ENCODE results near the gene ACKR2. TPM values are rescaled to one million over a fixed set of nuclear protein-coding genes. Genes with fewer than 3 reads are reported as not detected.

ACKR2 gene
- total RNA-seq, 4 donors from 2014 or later, result 2.6 to 12.4 (median 7.5) TPM

DNA sequence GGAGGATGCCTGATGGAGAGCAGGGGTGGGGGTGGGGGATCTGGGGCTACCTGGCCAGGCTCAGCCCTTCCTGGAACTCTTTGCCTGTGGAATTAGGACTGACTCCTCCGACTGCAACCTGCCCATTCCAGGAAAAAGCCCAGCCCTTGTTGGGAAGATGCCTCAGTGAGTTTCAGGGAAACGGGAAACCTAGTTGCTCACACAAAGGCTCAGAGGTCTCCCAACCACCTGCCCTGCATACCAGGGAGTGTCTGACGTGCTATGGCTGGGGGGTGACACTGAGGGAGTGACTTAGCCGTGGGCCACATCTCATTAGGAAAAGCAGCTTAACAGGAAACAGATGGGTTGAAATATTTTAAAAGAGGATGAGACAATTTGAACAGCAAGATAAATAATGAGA, 38.5 kb downstream of the ACKR2 start:
- peak; percentile 58 for ATAC-seq (ENCODE audit: low FRiP score)
- TF ChIP-seq, protein P1, sequence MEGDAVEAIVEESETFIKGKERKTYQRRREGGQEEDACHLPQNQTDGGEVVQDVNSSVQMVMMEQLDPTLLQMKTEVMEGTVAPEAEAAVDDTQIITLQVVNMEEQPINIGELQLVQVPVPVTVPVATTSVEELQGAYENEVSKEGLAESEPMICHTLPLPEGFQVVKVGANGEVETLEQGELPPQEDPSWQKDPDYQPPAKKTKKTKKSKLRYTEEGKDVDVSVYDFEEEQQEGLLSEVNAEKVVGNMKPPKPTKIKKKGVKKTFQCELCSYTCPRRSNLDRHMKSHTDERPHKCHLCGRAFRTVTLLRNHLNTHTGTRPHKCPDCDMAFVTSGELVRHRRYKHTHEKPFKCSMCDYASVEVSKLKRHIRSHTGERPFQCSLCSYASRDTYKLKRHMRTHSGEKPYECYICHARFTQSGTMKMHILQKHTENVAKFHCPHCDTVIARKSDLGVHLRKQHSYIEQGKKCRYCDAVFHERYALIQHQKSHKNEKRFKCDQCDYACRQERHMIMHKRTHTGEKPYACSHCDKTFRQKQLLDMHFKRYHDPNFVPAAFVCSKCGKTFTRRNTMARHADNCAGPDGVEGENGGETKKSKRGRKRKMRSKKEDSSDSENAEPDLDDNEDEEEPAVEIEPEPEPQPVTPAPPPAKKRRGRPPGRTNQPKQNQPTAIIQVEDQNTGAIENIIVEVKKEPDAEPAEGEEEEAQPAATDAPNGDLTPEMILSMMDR (IDR thresholded peaks at IDR 0.05), result no peak
- no peak for DNase-seq (ENCODE audit: low spot score)

DNA sequence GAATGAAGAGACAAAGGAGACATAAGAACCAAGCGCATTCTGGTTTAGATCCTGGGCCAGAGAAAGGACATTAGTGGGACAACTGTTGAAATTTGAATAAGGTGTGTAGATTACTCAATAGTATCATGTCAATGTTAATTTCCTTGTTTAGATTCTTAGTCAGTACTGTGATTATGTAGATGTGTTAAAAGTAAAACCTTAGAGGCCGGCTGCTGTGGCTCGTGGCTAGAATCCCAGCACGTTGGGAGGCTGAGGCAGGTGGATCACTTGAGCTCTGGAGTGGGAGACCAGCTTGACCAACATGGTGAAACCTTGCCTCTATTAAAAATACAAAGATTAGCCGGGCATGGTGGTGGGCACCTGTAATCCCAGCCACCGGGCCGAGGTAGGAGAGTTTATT, 39.8 kb downstream of the ACKR2 start:
- TF ChIP-seq, protein P1 (IDR thresholded peaks at IDR 0.05), result no peak
- no peak for DNase-seq (ENCODE audit: low spot score)
- no peak for ATAC-seq (ENCODE audit: low FRiP score)

DNA sequence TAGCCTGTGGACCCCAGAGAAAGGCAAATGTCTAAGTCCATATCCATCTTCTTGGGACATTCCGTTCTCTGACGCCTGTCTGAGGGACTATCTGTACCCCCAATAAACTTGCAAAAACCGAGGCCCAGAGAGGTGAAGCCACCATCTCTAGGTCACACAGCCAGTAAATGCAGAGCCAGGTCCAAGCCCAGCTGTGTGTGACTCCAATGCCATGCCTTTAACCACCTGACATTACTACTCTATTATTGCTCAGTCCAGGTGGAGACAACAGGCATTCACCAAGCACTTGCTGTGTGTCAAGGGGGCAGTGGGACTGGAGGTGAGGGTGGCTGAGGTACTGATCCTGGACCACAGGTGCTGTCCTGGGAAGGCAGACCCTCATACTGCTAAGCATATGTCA, 41.0 kb downstream of the ACKR2 start:
- no peak for ATAC-seq (ENCODE audit: low FRiP score)
- no peak for DNase-seq (ENCODE audit: low spot score)
- TF ChIP-seq, protein P1 (IDR thresholded peaks at IDR 0.05), result no peak

DNA sequence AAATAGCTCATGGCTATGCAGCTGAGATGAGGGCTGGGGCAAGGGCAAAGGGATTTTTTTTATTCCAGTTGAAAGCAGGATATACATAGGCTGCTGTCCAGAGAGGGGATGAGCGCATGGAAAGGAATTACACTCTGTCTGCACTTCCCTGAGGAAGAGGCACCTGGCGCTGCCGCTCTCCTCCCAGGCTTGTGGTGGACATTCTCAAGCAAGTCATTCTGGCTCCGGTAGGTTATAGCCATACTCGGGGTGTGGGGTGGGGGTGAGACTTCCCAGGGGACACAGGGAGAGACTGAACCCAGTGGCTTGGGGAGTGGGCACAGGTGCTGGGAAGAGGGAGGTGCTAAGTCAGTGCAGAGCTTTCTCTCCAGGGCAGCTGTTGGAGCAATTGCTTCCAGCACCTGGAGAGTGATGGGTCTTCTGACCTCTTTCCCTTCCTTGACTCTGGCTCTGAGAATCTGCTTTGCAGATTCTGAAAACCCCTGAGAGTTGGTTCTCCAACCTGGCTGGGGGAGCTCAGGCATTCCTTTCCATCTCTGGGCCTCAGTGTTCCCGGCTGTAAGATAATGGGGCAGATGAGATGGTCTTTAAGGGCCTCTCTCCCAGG, 42.1 kb downstream of the ACKR2 start:
- TF ChIP-seq, protein P1 (IDR thresholded peaks at IDR 0.05), result no peak
- DNase-seq (ENCODE audit: low spot score), result no peak
- no peak for ATAC-seq (ENCODE audit: low FRiP score)

DNA sequence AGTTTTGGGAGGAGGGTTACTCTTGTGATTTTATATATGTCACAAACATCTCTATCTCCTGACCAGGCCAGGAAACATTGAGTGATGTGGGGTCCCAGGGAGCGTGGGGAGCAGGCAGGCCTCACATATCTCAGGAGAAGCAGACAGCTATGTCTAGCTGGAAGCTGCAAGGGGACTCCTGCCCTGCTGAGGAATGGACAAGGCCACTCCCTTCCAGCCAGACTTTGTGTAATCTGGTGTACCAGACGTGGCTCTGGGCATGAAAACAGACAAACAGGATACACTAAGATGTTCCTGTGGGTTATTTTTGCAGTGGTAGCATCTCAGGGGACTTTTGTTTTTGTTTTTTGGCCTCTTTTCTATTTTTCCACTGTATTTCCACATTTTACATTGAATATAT, 43.2 kb downstream of the ACKR2 start:
- ATAC-seq (ENCODE audit: low FRiP score) (no peak), DNase-seq (ENCODE audit: low spot score) (no peak)
- TF ChIP-seq, protein P1 (IDR thresholded peaks at IDR 0.05), result no peak

DNA sequence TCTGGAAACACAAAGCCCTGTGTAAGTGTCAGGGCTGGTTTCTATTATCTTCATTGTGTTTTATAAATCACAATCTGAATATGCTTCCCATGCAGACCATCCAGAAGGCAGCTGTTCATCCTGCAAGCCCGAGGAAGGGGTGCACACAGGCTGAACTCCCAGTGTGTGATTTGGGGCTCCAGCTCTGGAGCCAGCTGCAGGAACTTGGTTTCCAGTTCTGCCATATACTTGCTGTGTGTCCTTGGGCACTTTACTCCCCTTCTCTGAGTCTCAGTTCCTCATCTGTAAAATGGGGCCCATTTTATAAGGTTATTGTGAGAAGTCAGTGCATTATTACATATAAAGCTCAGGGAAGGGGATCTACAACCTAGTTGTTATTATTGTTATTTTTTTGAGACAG, 43.8 kb downstream of the ACKR2 start:
- TF ChIP-seq, protein P1 (IDR thresholded peaks at IDR 0.05), result no peak
- ATAC-seq (ENCODE audit: low FRiP score), result no peak
- no peak for DNase-seq (ENCODE audit: low spot score)

DNA sequence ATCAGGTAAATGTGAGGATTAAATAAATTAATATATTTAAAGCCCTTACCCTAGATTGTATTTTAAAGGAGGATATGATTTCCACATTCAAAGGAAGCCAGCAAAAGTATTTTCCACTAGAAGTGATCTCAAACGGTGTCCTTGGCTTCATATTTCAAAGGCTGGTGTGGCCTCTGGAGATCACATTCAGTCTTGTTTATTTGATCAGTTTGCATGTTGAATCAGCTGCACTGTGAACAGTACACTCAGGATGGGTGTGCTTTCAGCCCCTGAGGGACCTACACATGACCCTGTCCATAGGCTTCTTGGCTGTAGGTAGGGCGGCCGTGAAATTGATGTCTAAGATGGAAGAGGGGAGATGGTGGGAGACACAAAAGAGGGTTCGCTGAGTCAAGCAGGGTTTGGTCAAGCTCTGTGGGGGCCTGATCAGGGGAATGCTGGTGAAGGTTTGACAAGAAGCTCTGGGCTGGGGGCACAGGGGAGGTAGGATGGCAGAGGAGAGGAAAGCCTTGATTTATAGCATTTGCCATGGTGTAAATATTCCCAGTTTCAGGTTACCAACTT, 44.6 kb downstream of the ACKR2 start:
- DNase-seq (ENCODE audit: low spot score) (no peak), ATAC-seq (ENCODE audit: low FRiP score) (no peak)
- TF ChIP-seq, protein P1 (IDR thresholded peaks at IDR 0.05), result no peak
